ENCODE data around the gene NISCH.

NISCH gene

DNA sequence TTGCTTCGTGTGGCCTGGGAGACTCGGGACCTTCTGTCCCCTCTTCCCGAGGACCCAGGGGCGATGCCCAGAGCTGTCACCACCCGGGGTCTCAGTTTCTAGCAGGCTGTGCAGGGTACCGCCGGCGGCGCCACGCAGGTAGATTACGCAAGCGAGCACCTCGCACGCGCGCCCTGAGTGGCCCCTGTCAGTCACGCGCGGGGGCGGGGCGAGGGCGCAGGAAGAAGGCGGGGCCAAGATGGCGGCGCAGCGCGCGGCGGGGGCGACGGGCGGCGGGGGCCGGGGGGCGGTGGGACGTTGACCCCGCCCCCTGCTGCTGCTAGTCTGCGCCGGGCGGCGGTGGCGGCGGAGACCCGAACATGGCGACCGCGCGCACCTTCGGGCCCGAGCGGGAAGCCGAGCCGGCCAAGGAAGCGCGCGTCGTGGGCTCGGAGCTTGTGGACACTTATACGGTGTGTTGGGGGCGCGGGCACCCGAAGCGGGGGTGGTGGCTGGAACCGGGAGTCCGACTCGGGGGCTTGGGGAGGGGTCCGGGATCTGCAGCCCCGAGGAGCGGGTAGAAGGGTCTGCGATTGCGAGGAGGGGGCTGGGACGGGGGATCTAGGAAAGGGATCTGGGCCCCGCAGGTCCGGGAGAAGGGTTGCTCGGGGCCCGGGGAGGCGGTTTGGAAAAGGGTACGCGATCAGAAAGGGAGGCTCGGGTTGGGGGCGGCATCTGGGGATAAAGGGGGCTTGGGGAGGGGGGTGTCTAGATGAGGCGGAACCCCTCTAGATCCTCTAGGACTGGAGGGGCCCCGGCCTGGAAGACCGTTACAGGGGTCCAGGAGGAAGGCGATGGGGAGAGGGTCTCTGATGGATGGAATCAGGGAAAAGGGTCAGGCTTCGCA is at the start of gene NISCH:
Gene NISCH (plus strand): TSS at position 322 of the 886 bp plus-strand sequence. CDS start 38 bp downstream, at position 360.
- peak; percentile 78 for DNase-seq (ENCODE audit: low spot score)

DNA sequence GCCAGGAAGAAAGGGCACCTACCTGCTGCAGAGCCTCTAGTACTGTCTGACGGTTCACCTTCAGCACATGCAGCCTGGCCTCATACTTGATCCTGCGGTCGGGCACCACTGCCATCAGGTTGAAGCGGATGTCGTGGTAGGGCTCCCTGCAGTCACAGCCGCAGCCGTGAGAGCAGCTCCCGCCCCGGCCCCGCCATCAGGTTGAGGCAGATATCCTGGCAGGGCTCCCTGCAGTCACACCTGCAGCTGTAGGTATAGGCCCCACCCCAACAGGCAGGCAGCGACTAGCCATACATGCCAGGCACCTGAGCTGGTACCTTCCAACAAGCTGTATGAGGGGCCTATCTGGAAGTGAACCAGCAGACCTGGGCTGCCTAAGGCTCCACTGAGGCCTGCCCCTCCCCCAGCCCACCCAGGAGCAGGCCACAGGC is 49.2 kb upstream of the NISCH start:
- DNase-seq (ENCODE audit: low spot score), result no peak

- DNase-seq (ENCODE audit: low spot score), result no peak
Observed at GRCh38 chr3:52406791-52407510, 48.5 kb upstream of the NISCH start.

GRCh38 chr3:52407779-52408178 is 47.6 kb upstream of the NISCH start:
- DNase-seq (ENCODE audit: low spot score), result peak; percentile 48

DNA sequence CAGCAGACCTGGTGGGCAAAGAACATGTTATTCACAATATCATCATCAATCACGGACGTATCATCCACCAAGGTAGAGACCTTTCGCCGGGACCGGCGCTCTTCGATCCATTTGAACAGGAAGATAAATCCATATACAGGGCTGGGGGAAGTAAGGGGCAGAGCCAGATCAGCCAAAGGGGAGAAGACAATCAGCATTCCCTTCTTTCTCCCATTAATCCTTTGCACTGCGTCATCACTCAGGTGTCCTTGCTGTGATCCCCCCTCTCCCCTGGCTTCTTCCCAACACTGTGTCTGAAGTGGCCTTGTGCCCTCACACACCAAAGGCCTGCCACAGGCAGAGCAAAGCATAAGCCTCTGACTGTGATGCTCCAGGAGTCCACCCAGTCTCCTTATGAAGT is 46.9 kb upstream of the NISCH start:
- DNase-seq (ENCODE audit: low spot score), result no peak

DNA sequence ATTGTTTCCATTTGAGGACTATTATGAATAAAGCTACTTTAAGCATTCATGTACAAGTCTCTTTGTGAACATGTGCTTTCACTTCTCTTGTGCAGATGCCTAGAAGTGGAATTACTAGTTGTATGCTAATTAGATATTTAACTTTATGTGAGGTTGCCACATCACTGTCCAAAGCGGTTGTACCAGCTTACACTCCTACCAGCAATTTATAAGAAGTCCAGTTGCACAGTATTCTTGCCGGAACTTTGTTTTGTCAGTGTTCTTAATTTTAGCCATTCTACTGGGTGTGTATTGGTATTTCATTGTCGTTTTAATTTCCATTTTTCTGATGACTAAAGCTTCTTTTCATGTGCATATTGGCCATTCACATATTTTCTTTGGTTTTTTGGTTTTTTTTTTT is 39.6 kb upstream of the NISCH start:
- no peak for DNase-seq (ENCODE audit: low spot score)

- DNase-seq (ENCODE audit: low spot score), result no peak
Observed at GRCh38 chr3:52420388-52420787, 35.0 kb upstream of the NISCH start.

- no peak for DNase-seq (ENCODE audit: low spot score)
Observed at GRCh38 chr3:52422669-52423068, 32.7 kb upstream of the NISCH start.

DNA sequence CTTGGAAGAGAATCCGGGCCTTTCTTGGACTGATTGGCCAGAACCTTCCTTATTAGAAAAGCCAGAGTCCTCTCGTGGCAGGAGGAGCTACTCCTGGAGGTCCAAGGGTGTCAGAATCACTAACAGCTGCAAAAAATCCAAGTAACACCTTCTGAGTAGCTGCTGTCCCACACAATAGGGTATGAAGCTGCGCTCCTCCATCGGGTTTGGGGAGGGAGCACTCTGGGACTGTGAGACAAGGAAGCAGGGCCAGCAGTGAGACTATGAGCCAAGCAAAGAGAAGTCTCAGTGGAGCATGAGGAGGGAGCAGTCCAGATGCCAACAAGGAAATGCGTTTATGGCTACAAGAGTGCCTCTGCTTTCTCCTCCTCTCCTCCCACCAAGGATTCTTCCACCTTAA is 32.2 kb upstream of the NISCH start:
- DNase-seq (ENCODE audit: low spot score), result no peak

GRCh38 chr3:52428151-52429005 is 27.0 kb upstream of the NISCH start:
- peak; percentile 53 for DNase-seq (ENCODE audit: low spot score)

- DNase-seq (ENCODE audit: low spot score), result no peak
Observed at GRCh38 chr3:52429031-52429430, 26.4 kb upstream of the NISCH start.

DNA sequence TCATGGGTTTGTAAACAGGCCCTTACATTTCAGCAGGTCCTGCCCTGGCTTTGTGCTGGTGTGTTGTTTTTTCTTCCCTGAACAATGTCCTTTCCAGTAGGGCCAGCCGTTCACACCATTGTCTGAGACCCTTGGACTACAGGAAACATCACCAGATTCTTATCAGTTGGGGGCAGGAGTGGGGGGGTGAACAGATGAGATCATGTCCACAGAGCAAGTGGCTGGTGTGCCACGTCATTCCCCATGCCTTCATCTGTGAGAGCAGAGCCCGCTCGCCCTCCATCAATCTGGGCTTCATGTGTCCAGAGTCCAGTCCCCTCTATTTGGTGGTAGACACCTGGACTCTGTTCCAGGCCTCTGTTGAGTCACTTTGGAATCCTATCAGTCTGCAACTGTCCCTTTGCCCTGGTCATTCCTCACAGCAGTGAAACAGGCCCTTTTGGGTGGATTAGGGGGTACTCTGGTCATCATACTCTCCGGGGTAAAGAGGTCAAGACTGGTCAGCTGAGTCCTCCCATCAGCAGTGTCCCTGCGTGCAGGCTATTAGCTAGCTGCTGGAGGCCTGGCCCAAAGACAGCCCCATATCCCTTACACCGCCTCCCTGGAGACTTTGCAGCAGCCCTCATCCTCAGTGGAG is 25.5 kb upstream of the NISCH start:
- no peak for DNase-seq (ENCODE audit: low spot score)

DNA sequence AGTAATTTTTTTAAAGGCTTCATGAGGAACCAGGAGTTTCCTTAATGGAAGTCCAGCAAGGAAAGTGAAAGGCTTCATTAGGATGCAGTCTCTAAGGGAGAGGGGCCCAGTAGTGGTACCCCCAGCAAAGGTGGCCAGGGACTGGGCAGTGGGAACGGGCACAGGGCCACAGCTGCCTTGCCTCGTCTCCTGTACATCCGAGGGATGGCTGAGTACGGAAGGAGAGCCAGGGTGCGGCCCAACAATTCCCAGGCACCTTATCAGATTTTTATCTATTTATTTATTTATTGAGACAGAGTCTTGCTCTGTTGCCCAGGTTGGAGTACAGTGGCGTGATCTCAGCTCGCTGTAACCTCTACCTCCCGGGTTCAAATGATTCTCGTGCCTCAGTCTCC is 25.0 kb upstream of the NISCH start:
- no peak for DNase-seq (ENCODE audit: low spot score)

GRCh38 chr3:52431459-52432223 is 23.8 kb upstream of the NISCH start:
- no peak for DNase-seq (ENCODE audit: low spot score)

DNA sequence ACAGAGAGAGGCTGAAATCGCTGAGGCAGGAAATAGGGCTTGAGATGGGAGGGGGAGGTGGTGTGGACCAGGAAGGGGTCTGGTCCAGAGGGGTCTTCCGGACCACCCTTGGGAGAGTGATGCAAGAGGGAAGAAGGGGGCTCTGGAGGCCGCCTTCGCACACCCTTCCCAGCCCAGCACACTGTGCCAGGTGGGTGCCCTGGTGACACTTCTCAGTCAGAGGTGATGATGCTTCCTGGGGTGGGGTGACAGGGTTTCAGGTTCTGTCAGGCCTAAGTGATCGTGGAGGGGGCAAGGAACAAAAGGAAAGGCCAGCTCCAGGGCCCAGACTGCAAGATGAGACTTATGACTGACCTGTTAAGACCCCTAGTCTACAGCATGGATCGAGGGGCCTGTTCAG is 23.2 kb upstream of the NISCH start:
- no peak for DNase-seq (ENCODE audit: low spot score)

DNA sequence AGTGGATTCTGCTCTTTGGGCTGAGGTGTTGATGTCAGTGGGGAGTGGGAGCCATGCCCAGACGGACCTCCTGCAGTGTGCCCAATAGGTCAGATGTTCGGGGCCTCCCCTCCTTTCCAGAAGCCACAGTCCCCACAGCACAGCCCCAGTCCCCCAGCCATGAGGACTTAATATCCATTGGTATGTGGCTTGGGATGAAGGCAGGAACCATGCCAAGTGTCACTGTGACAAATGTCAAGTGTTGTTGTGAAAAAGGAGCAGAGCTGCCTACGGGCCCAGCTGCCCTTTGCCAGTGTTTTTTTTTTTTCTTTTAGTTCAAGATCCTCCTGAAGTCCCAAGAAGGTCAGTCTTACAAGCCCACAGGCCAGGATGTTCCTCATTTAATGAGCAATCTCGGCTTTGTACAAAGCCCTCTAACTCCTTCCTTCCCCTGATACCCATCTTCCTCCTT is 22.7 kb upstream of the NISCH start:
- DNase-seq (ENCODE audit: low spot score), result no peak

DNA sequence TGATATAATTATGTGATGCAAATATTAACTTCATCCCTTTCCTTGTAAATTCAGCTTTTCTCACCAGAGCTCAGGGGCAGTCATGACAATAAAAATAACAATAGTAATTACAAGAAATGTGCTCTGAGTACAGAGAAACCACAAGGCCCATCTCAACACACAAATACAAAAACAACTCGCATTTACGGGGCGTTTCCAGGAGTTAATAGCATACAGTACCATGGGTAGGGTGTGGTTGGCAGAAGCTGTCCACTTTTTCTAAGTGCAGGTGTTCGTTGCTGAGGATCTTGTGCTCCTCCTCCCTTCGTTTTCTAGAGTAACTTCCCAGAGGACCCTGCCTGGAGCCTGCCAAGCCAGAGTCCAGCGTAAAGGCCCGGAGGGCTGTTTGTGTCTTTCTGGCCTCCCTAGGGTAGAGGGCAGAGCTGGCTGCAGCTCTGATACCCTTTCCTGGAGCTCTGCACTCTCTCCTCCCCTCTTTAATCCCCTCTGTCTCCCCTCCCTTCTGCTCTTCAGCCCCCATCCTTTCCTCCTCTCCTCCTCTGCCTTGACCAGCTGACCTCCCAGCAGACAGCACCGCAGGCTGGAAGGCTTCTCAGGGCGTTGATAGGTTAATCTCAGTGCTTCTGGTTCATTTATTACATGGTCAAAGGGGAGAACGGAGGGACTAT is 21.9 kb upstream of the NISCH start:
- no peak for DNase-seq (ENCODE audit: low spot score)

DNA sequence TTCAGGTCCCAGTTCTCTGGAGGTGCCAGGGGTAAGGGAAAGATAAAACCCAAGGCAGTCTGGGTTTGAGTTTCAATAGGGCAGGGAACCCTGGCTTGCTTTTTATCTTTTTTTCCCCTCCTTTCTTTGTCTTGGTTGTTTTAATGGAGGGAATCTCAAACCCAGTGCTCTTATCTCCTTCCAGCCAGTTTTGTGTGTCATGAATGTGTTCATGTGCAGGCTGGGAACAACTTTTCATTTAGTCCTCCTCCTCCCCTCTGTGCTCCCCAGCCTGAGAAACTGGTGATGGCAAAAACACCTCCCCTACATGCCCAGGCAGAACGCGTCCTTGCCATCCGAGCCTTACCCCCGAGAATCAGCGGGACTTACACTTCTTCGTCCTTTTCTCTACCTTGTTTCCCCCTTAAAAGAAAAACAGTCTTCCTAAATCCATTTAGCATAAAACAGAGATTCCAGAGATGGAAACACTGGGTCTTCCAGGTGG is 21.4 kb upstream of the NISCH start:
- DNase-seq (ENCODE audit: low spot score), result no peak

DNA sequence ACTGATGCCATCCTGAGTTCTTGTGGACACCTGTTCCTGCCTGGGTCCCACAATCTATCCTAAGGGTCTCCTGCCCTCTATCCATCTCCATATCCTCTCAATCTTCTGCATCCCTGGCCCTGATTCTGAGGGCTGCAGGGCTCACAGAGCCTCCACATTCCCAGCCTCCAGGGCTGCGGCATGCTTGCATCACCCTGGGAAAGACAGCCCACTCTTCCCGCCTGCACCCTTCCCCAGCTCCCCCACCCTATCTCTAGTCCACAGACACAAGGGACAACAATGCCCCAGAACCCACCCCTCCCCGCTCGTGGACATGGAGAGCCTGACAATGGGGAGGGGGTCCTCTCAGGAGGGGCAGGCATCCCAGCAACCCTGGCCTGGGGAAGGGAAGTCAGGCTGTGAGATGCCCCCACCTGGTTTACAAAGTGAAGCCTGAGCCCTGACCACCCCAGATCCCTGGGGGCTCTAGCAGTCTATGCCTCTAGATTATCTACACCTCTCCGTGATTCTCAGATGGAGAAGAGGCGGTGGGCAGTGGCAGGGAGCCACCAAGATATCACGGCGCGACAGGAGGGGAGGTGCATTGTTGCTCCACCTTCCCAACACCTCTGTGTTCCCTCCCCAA is 20.8 kb upstream of the NISCH start:
- no peak for DNase-seq (ENCODE audit: low spot score)

All from hematopoietic multipotent progenitor cell treated with erythropoietin and hydrocortisone succinate and interleukin-3 and kit ligand, for 17 days (in vitro differentiated cells).